Measurements from ENCODE around the gene PWP2.

- TF ChIP-seq CTCF (optimal IDR thresholded peaks at IDR 0.05 in 1 of 3, IDR thresholded peaks at IDR 0.05 in 1 of 3, conservative IDR thresholded peaks at IDR 0.05 in 1 of 3; ENCODE audit: extremely low read depth in 1 of 3, insufficient read depth in 2 of 3, low read length in 3 of 3) (no peak), EZH2 (IDR thresholded peaks at IDR 0.05; ENCODE audit: low read length) (no peak)
These were observed 21.5 kb upstream of the PWP2 start for GRCh38 chr21:44085491-44086321.

Measured in keratinocyte (primary cell).